Endothelial cell of hepatic sinusoid (primary cell): ENCODE measurements around the gene CNGA1.

ENCODE experiments used
- in situ Hi-C: cut with HindIII; loops from 2 replicates; pipeline ENCODE4 v1.10.0; 2017; ENCODE audit warnings: low sequenced_read_pairs

The CNGA1 gene

GRCh38 chr4:48016141-48017107, at the start of gene CNGA1, which contains the start of gene NIPAL1:
TSS of gene CNGA1 (minus strand) at chr4:48016681. CDS start at chr4:47952689, 63,992 bp downstream.
TSS of gene NIPAL1 (plus strand) at chr4:48016772. CDS start at chr4:48016840, 68 bp downstream.
- in situ Hi-C loops: no loop called here

- in situ Hi-C loops: no loop called here
Observed at GRCh38 chr4:48065587-48066052, 49.1 kb upstream of the CNGA1 start.

DNA sequence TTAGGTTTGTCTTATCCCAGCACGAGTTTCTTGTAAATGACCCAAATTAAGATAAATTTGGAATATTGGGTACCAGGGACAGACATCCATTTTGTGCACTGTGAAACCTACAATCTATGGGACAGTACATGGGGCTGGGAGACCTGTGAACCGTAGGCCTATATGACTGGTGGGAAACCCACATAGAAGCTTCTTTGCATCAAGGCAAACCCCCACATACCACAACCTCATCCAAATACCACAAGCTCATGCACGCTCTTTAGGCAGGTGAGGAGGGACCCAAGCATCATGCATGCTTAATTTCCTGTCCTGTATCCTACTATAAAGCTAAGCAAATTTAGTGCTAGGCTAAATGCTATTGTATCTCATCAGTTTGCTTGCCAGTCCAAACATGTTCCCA, 47.9 kb upstream of the CNGA1 start:
- in situ Hi-C loops: no loop called here

DNA sequence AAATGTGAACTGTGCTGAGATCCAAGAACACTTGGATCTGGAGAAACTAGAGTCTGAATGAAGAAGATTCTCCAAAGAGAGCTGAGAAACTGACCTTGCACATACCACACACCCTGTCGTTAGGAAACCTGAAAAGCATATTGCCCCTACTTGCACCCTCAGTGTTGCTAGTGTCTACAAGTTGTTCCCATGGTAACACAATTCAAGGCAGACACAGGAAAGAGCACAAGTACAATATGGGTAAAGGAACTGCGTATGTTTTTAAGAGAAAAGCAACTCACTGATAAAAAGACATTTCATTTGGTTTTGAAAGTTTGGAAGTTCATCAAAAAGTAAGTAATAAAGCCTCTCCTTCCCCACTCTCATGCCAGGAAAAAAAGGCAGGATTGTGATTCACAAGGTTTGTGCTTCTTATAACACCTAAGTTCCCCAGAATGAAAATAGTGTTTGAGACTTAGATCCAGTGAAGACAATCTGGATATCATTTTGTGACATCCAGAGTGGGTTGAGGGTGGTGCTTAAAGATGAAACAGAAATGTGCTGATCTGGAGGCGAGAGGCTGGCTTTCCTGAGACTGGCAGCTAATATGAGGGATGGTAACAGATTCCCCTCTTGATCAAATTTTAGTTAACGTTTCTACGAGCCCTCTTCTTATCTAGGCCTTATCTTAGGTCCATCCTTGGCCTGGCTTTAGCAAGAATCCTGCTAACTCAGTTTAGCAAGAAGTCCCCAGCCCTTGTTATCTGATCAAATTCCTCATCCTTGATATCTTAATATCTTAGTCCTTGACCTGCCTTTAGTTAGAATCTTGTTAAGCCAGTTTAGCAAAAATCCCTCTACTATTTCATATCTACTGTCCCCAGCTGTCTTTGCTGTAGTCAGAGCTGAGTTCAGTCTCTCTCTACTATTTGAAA, 42.4 kb upstream of the CNGA1 start:
- in situ Hi-C loops: no loop called here

DNA sequence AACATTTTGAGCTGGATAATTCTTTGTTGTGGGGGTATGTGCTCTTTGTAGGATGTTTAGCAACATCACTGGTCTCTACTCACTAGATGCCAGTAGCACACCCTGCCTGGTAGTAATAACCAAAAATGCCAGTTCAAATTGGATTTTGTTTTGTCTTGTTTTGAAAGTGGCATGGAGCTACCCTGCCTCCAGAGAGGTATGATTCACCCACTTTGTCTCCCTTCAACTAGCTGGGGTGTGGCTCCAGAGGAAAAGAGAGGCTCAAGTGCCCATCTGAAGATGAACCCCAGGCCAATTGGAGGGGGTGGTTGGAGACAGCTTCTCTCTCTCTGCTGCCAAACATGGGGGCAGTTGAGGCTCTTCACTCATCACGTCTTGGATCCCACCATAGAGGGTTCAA, 34.6 kb upstream of the CNGA1 start:
- in situ Hi-C loops: no loop called here

DNA sequence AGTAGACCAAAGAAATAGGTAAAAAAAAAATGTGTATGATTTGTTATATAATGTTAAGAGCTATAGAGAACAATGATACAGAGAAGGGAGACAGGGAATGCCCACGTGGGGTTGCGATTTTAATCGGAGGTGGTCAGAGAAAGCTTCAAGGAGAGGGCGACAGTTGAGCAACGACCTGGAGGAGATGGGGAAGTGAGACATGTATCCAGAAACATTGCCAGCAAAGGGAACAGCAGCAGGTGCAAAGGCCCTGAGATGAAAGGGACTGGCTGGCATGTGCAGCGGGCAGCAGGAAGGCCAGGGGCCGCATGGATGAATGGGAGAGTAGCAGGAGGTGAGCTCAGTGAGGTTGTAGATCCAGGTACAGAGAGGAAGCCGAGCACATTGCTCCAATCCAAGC, 33.0 kb upstream of the CNGA1 start:
- in situ Hi-C loops: no loop called here

GRCh38 chr4:48047896-48048295, 31.4 kb upstream of the CNGA1 start:
- in situ Hi-C loops: no loop called here

GRCh38 chr4:48047421-48047844, 31.0 kb upstream of the CNGA1 start:
- in situ Hi-C loops: no loop called here

GRCh38 chr4:48046059-48046458, 29.6 kb upstream of the CNGA1 start:
- in situ Hi-C loops: no loop called here

DNA sequence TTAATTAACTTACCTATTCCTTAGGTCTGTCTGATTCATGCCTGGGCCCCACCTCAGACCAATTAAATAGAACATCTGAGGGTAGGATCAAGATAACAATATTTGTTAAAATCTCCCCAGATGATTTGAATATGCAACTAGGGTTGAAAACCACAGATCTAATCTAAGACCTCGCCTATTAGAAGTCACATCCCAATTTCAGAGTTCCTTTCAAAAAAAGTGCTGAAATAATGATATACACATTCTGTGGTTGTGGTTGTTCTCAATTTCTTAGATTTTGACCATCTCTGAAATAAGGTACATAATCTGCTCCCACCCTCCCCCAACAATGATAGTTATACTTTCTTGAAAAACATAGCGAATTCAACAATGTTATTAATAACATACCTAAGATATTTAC, 27.8 kb upstream of the CNGA1 start:
- in situ Hi-C loops: no loop called here

- in situ Hi-C loops: no loop called here
Observed at GRCh38 chr4:48043504-48043903, 27.0 kb upstream of the CNGA1 start.

DNA sequence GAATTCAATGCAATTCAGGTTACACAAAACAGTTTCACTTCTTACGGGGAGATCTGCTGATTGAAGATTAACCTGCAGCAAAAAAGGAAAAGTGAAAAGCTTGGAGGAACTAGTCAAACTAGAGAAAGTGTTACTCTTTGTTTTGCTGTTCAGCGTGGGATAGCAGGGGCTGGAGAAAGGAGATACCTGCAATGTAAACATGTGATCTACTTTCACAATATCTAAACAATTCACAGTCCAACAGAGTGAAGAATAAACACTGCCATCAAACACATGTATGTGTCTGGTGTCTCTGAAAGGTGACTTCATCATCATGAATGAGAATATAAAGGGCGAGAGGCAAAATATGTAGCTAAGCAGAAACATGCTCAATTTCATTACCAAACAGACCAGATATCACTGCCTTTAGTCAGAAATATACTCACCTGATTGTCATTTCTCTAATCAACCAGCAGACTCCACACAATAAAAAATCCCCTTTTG, 26.5 kb upstream of the CNGA1 start:
- in situ Hi-C loops: no loop called here

GRCh38 chr4:48041535-48042137, 25.2 kb upstream of the CNGA1 start:
- in situ Hi-C loops: no loop called here

- in situ Hi-C loops: no loop called here
Observed at GRCh38 chr4:48039561-48039960, 23.1 kb upstream of the CNGA1 start.

- in situ Hi-C loops: no loop called here
Observed at GRCh38 chr4:48038666-48039065, 22.2 kb upstream of the CNGA1 start.

GRCh38 chr4:48037117-48037462, 20.6 kb upstream of the CNGA1 start:
- in situ Hi-C loops: no loop called here

DNA sequence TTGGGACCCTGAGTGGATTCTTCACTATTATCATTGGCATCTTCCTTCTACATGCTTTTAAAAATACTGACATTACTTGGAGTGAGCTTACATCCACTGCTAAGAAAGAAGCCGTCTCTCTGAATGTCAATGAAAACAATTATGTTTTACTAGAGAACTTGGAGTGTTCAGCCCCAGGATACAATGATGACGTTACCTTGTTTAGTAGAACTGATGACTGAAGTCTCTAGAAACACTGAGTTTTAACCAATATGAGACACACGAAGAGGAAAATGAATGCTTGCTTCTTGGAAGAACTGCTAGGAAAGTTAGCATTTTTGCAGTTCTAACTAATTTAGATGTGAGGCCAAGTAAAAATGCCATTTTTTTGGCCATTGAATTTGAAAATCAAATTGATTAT, 19.5 kb upstream of the CNGA1 start:
- in situ Hi-C loops: no loop called here

GRCh38 chr4:48033825-48034413, 17.4 kb upstream of the CNGA1 start:
- in situ Hi-C loops: no loop called here

- in situ Hi-C loops: no loop called here
Observed at GRCh38 chr4:48033412-48033811, 16.9 kb upstream of the CNGA1 start.

- in situ Hi-C loops: no loop called here
Observed at GRCh38 chr4:48032721-48033120, 16.2 kb upstream of the CNGA1 start.
